SU-DHL-6 (cell line): Measurements from ENCODE around the gene MUC5AC.

ENCODE experiments used
- H2AFZ ChIP-seq: fragments of 200-600 bp; sonication (generic); 2 replicates; pipeline ENCODE4 v1.6.1; 2014; ENCODE audit warnings: low read depth, mild to moderate bottlenecking, moderate library complexity, mixed read lengths, antibody characterized with exemption, low read length; ENCODE audit not compliant: severe bottlenecking
- H3F3A ChIP-seq: fragments of 200-600 bp; shearing (Covaris generic); 2 replicates; pipeline ENCODE4 v1.6.0; 2016; ENCODE audit warnings: antibody characterized with exemption, mild to moderate bottlenecking; ENCODE audit not compliant: insufficient read depth
- H3K27ac ChIP-seq: fragments of 200-600 bp; sonication (generic); 2 replicates; pipeline ENCODE4 v1.5.1; 2016; ENCODE audit warnings: low read depth, mild to moderate bottlenecking, low read length, moderate library complexity, mixed read lengths
- H3K27me3 ChIP-seq: fragments of 200-600 bp; sonication (generic), shearing (Covaris generic); 2 replicates; pipeline ENCODE4 v1.6.0; 2014; ENCODE audit warnings: mild to moderate bottlenecking, low read length
- H3K36me3 ChIP-seq: fragments of 200-600 bp; sonication (generic); 2 replicates; pipeline ENCODE4 v1.6.1; 2014; ENCODE audit warnings: mild to moderate bottlenecking, low read length, mixed read lengths
- H3K4me2 ChIP-seq: fragments of 300-600, 200-600 bp; shearing (Covaris generic), sonication (generic); 2 replicates; pipeline ENCODE4 v1.6.0; 2014; ENCODE audit warnings: low read length, low read depth, mild to moderate bottlenecking; ENCODE audit not compliant: poor library complexity, severe bottlenecking
- H3K4me3 ChIP-seq: fragments of 200-600 bp; sonication (generic); 2 replicates; pipeline ENCODE4 v1.5.1; 2014; ENCODE audit warnings: antibody characterized with exemption, low read length, mild to moderate bottlenecking, mixed read lengths; ENCODE audit not compliant: insufficient read depth, poor library complexity, severe bottlenecking
- H3K79me2 ChIP-seq: fragments of 200-600 bp; sonication (generic); 2 replicates; pipeline ENCODE4 v1.6.1; 2014; ENCODE audit warnings: mild to moderate bottlenecking, low read length, moderate library complexity; ENCODE audit not compliant: insufficient read depth
- H3K9ac ChIP-seq: fragments of 200-600 bp; sonication (generic); 2 replicates; pipeline ENCODE4 v1.7.0; 2014; ENCODE audit warnings: mild to moderate bottlenecking, low read length
- H3K9me2 ChIP-seq: fragments of 200-600 bp; sonication (generic); replicated peaks from 2 replicates; pipeline ENCODE4 v1.6.1; 2014; ENCODE audit warnings: low read length; ENCODE audit not compliant: insufficient read depth
- H3K9me3 ChIP-seq: fragments of 200-600 bp; sonication (generic); 2 replicates; pipeline ENCODE4 v1.6.1; 2014; ENCODE audit warnings: low read length, mixed read lengths; ENCODE audit not compliant: insufficient read depth
- H4K20me1 ChIP-seq: fragments of 200-600 bp; sonication (generic); 2 replicates; pipeline ENCODE4 v1.6.1; 2014; ENCODE audit warnings: low read depth, mild to moderate bottlenecking, antibody characterized with exemption, low read length, moderate library complexity, mixed read lengths
- EZH2phosphoT487 ChIP-seq: fragments of 200-600 bp; sonication (generic), shearing (Covaris generic); conservative IDR thresholded peaks from 2 replicates; pipeline ENCODE4 v1.6.1; 2018; ENCODE audit warnings: mild to moderate bottlenecking, antibody characterized with exemption, low read length, moderate library complexity, mixed read lengths
- TF ChIP-seq, protein P1 (sequence below): fragments of 200-600 bp; sonication (generic); IDR thresholded peaks from one replicate; pipeline ENCODE4 v1.5.1; 2017; ENCODE audit warnings: antibody characterized with exemption, mild to moderate bottlenecking, low read length, moderate library complexity; ENCODE audit not compliant: insufficient read depth, poor library complexity, severe bottlenecking

MUC5AC gene

GRCh38 chr11:1201395-1202153 is 43.8 kb downstream of the MUC5AC start:
- Histone ChIP-seq H3K4me3 (no peak overlapping the region), H3K79me2 (no peaks in the 10 kb centered on the region), H2AFZ (no peak overlapping the region), H3K36me3 (no peaks in the 10 kb centered on the region), H3K9ac (no peak overlapping the region), H3K27me3 (no peaks in the 10 kb centered on the region), H4K20me1 (no peaks in the 10 kb centered on the region), H3K27ac (no peak overlapping the region), H3K9me3 (no peaks in the 10 kb centered on the region; the same call in 1 of the 2 replicates), H3K4me2 (no peak overlapping the region), H3F3A (no peaks in the 10 kb centered on the region), H3K9me2 (no peaks in the 10 kb centered on the region)
- TF ChIP-seq EZH2phosphoT487: no peak
- TF ChIP-seq, protein P1, sequence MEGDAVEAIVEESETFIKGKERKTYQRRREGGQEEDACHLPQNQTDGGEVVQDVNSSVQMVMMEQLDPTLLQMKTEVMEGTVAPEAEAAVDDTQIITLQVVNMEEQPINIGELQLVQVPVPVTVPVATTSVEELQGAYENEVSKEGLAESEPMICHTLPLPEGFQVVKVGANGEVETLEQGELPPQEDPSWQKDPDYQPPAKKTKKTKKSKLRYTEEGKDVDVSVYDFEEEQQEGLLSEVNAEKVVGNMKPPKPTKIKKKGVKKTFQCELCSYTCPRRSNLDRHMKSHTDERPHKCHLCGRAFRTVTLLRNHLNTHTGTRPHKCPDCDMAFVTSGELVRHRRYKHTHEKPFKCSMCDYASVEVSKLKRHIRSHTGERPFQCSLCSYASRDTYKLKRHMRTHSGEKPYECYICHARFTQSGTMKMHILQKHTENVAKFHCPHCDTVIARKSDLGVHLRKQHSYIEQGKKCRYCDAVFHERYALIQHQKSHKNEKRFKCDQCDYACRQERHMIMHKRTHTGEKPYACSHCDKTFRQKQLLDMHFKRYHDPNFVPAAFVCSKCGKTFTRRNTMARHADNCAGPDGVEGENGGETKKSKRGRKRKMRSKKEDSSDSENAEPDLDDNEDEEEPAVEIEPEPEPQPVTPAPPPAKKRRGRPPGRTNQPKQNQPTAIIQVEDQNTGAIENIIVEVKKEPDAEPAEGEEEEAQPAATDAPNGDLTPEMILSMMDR: no peak

DNA sequence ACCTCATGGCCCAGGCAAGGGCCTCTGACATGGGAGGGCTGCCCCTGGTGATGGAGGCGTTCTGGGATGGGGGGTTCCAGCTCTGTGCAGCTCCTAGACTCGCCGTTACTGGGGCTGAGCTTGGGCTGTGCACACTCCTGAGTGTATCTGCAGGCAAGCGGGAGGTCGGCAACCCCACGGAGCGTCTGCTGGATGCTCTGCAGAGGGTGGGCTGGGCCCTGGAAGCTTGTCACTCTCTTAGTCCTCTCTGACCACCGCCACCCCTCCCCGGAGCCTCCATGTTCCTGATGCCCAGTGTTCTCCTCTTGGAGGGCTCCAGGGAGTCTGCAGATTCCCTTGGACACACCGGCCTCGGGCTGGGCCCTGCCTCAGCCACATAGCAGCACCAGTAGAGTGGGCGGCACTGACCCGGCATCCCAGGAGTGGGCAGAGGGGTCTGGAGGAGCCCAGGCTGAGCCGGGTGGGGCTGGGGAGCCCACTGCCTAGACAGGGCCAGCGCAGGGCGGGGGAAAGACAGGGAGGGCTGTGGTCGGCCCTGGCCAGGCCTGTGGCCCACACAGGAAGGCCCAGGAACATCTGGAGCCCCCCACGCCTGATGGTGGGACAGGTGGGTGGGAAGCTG is 44.5 kb downstream of the MUC5AC start:
- TF ChIP-seq, protein P1: no peak
- TF ChIP-seq EZH2phosphoT487: no peak
- H3K27ac ChIP-seq: no peak overlapping the region
- H4K20me1 ChIP-seq: no peaks in the 10 kb centered on the region
- H2AFZ ChIP-seq: no peak overlapping the region
- H3K4me3 ChIP-seq: no peak overlapping the region
- no peaks in the 10 kb centered on the region for H3K9me2 ChIP-seq
- H3K9me3 ChIP-seq: no peaks in the 10 kb centered on the region; the same call in 1 of the 2 replicates
- H3K79me2 ChIP-seq: no peaks in the 10 kb centered on the region
- H3K36me3 ChIP-seq: no peaks in the 10 kb centered on the region
- no peak overlapping the region for H3K4me2 ChIP-seq
- no peaks in the 10 kb centered on the region for H3F3A ChIP-seq
- no peak overlapping the region for H3K9ac ChIP-seq
- H3K27me3 ChIP-seq: no peaks in the 10 kb centered on the region

DNA sequence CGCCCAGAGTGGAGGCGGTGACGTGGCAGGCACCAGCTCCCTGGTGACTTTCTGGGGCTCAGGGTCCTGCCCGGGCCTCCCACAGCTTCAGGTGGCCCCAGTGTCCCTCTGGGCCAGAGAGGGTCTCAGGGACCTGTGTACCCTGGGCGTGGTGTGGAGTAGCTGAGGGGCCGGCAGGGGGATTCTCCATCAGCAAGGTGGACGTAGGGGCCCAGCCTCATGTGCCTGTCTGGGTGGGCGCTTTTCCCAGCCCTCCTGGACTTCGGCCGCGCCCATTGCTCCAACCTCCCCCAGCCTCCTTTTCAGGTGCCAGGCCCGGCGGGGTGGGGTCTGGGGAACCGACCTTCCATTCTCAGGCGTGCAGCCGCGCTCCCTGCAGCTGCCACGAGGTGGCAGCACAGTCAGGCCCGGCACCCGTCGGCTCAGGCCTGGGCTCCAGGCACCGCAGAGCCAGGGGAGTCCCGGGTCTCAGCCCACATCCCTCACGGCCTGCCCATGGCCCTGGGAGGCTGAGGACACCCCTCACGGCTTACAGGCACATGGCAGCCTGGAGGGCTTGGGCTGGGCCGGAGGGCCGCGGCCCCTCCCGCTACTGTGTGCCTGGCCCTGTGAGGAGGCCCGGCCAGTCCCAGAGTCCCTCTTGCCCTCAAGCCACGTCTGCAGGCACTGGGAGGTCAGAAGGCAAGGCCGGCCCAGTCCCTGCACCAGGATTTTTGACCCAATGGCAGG is 45.2 kb downstream of the MUC5AC start:
- no peak overlapping the region for H2AFZ ChIP-seq
- H3K27me3 ChIP-seq: no peaks in the 10 kb centered on the region
- H4K20me1 ChIP-seq: no peaks in the 10 kb centered on the region
- H3K4me3 ChIP-seq: no peak overlapping the region
- no peaks in the 10 kb centered on the region for H3K79me2 ChIP-seq
- no peaks in the 10 kb centered on the region; the same call in 1 of the 2 replicates for H3K9me3 ChIP-seq
- H3K27ac ChIP-seq: no peak overlapping the region
- TF ChIP-seq EZH2phosphoT487: no peak
- TF ChIP-seq, protein P1: peak; percentile 93
- no peaks in the 10 kb centered on the region for H3F3A ChIP-seq
- H3K9ac ChIP-seq: no peak overlapping the region
- no peak overlapping the region for H3K4me2 ChIP-seq
- no peaks in the 10 kb centered on the region for H3K36me3 ChIP-seq
- H3K9me2 ChIP-seq: no peaks in the 10 kb centered on the region
